Small intestine (tissue), 7 donors: ENCODE data around the gene KRT81. TPM values are rescaled to one million over a fixed set of nuclear protein-coding genes. Genes with fewer than 3 reads are reported as not detected.
A peak's percentile ranks its signal among the peaks of the same experiment; 100 is the strongest.
"Not testable (repeated sequence)": the region's sequence is repeated elsewhere in the genome, so short reads cannot be mapped to it uniquely, and the experiment has no call there.

Experiments used
- DNase-seq, 2 donors: peaks; one replicate each; pipeline versions ENCODE4 v3.0.0 to v3.0.0-alpha.2; 2013
- FAIRE-seq: peaks from 2 replicates; lab custom pipeline; 2012; peaks lifted over from hg19 to GRCh38; lab: Jason Lieb, UNC
- H3K27ac ChIP-seq, 3 donors: one replicate each; pipeline ENCODE4 v1.5.1; 2013; ENCODE audit warnings: low read length in 2 of 3, mild to moderate bottlenecking in 2 of 3, control low read depth in 1 of 3, inconsistent platforms in 1 of 3, low read depth in 1 of 3, moderate library complexity in 1 of 3
- H3K27me3 ChIP-seq, 3 donors: one replicate each; pipeline ENCODE4 v1.6.1; 2013; ENCODE audit warnings: low read length in 3 of 3, inconsistent platforms in 1 of 3; ENCODE audit not compliant: control insufficient read depth in 3 of 3, insufficient read depth in 3 of 3
- H3K36me3 ChIP-seq, 3 donors: one replicate each; pipeline ENCODE4 v1.6.1; 2013; ENCODE audit warnings: low read length in 3 of 3, inconsistent platforms in 1 of 3, low read depth in 1 of 3, mild to moderate bottlenecking in 1 of 3, moderate library complexity in 1 of 3; ENCODE audit not compliant: control insufficient read depth in 3 of 3, insufficient read depth in 2 of 3
- H3K4me1 ChIP-seq, 3 donors: one replicate each; pipeline ENCODE4 v1.6.1; 2013; ENCODE audit warnings: low read length in 2 of 3, inconsistent platforms in 1 of 3, low read depth in 1 of 3, mild to moderate bottlenecking in 1 of 3, moderate library complexity in 1 of 3; ENCODE audit not compliant: control insufficient read depth in 3 of 3, insufficient read depth in 2 of 3
- H3K4me3 ChIP-seq, 3 donors: one replicate each; pipeline ENCODE4 v1.5.1; 2013; ENCODE audit warnings: low read length in 3 of 3, control low read depth in 1 of 3, inconsistent platforms in 1 of 3, low read depth in 1 of 3, mild to moderate bottlenecking in 1 of 3, moderate library complexity in 1 of 3
- H3K9me3 ChIP-seq, 2 donors: one replicate each; pipeline ENCODE4 v1.6.1; 2013; ENCODE audit warnings: low read depth in 1 of 2, low read length in 1 of 2; ENCODE audit not compliant: control insufficient read depth in 2 of 2, insufficient read depth in 1 of 2
- WGBS, 3 donors: extraction: QIAGEN DNeasy Blood & Tissue Kit; methylation state at CpG; one replicate each; pipeline ENCODE4 v1.1.7; 2013; 5-methylcytosine and 5-hydroxymethylcytosine counted together
- polyA plus RNA-seq, 4 donors: library from polyadenylated mRNA; stranded (reverse) in 3 of 4; unstranded in 1 of 4; fragments of 200-250 nt in 3 of 4; fragments of 120-200 nt in 1 of 4; gene quantifications; one replicate each; pipeline versions ENCODE4 v1.2.1 to v1.2.3, GENCODE V29; 2013
- donor health status: healthy with polysubstance abuse.
- donor health status: control.
- donor health status: control.
- donor health status: Bipolar disorder and iron deficiency.
- donor health status: healthy.

KRT81 gene
- polyA plus RNA-seq, 4 donors = 0.53 TPM; not detected in 3

DNA sequence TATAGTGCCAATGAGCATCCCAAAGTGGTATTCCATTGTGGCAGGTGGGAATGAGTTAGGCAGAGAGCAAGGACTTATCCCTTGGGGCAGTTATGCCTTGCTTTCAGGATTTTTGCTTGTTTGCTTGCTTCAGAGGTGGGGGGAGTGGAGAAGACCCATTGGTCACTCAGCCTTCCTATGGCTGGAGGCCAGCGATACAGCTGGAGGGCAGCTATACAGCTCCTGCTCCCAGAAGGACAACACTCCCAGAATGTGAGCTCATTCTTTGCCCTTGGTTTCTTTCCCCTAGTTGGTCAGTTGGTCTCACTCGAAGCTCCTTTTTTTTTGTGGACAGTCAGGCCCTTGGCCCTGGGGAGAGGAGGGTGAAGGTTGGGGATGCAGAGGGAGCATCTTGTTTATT lies 15.4 kb upstream of the KRT81 start:
- Histone ChIP-seq H3K9me3 (no peaks in the 10 kb centered on the region), H3K27ac (no peak overlapping the region), H3K4me3 (no peak overlapping the region), H3K27me3 (peaks cover 4 to 19% (median 6%) of the 10 kb centered on the region in 3 donors), H3K4me1 (peaks cover 0 to 5% (median 1%) of the 10 kb centered on the region in 3 donors), H3K36me3 (no peaks in the 10 kb centered on the region)
- no peak for DNase-seq
- FAIRE-seq = no peak
- WGBS, 3 donors = 83 to 94% (median 83%) methylated on average over 2 of the region's 2 CpGs

DNA sequence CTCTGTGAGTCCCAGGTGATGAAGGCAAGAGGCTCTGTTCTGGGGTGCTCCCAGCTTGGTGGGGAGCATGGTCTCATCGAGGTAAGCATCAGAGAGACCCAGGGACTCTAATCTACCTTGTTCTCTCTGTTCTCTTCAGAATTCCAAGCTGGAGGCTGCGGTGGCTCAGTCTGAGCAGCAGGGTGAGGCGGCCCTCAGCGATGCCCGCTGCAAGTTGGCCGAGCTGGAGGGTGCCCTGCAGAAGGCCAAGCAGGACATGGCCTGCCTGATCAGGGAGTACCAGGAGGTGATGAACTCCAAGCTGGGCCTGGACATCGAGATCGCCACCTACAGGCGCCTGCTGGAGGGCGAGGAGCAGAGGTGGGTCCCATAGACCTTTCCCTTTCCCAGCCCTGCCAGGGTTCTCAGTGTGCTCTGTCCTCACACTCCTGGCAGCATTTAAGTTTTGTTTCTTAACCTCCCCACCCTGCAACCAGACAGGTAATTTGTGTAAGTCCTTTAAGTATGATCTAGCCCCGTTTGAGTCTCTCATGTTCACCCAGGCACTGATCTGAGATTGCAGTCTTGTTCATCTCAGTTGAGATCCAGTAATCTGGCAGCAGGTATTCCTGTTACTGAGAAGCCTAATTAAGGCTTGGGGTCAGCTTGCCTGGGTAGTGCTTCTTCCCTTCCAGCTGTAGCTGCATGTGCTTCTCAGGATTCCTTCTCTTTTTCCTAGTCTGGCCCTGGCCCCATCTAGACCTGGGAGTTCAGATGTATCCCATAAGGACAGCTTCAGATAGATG lies 14.8 kb upstream of the KRT81 start:
- Histone ChIP-seq H3K9me3 (no peaks in the 10 kb centered on the region), H3K27me3 (peaks cover 4 to 24% (median 6%) of the 10 kb centered on the region in 3 donors), H3K4me1 (peaks cover 0 to 5% (median 1%) of the 10 kb centered on the region in 3 donors), H3K4me3 (no peak overlapping the region), H3K36me3 (no peaks in the 10 kb centered on the region), H3K27ac (no peak overlapping the region)
- 60 to 69% (median 61%) methylated on average over 9 to 11 of the region's 11 CpGs for WGBS, 3 donors
- no peak for FAIRE-seq
- DNase-seq = peak in 1 of 2 donors; percentile 8

DNA sequence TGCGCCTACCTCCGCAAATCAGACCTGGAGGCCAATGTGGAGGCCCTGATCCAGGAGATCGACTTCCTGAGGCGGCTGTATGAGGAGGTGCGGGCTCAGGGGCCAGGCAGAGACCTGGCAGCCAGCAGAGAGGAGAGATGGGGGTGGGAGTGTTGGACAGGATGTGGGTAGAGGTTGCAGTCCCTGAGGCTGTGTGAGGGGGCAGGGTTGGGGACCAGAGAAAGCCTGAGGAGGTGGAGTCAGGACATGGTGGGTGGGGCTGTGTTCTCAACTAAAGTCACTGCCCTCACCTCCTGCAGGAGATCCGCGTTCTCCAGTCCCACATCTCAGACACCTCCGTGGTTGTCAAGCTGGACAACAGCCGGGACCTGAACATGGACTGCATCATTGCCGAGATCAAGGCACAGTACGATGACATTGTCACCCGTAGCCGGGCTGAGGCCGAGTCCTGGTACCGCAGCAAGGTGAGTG lies 13.6 kb upstream of the KRT81 start:
- WGBS, 3 donors = 80 to 87% (median 80%) methylated on average over 14 to 15 of the region's 15 CpGs
- H3K4me1 ChIP-seq, H3K27ac ChIP-seq, FAIRE-seq, H3K4me3 ChIP-seq, H3K36me3 ChIP-seq, DNase-seq, H3K9me3 ChIP-seq: not testable (repeated sequence)
- H3K27me3 ChIP-seq = peaks cover 3 to 21% (median 4%) of the 10 kb centered on the region in 3 donors

DNA sequence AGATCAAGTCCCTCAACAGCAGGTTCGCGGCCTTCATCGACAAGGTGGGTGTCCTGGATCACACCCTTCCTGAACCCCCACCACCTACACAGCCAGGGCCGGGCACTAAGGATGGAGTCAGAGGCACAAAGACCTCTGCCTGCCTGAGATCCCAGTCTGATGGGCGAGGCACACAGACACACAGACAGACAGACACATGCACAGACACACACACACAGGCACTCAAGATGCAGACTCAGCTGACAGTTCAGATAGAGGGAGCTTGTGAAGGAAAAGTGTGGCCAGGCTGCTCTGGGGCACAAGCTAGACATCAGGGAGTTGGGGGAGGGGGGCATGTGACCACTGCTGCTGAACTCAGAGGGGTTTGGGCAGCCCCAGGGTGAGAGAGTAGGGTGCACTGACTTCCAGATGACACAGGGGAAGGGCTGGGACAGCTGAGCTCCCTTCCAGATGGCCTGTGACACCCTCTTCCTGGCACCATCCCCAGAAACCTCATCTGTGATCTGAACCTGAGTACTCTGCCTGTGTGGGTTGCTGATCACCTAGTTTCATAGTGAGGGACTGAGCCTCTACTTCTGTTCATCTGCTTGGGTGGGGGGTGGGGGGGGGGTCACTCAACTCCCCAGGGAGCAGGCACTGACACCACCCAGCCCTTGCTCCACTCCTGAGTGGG lies 11.0 kb upstream of the KRT81 start:
- not testable (repeated sequence) for FAIRE-seq, H3K4me3 ChIP-seq, H3K27ac ChIP-seq, DNase-seq, H3K4me1 ChIP-seq, H3K9me3 ChIP-seq, H3K36me3 ChIP-seq, H3K27me3 ChIP-seq
- no CpG with 5 or more reads among the region's 5 CpGs for WGBS, 3 donors

DNA sequence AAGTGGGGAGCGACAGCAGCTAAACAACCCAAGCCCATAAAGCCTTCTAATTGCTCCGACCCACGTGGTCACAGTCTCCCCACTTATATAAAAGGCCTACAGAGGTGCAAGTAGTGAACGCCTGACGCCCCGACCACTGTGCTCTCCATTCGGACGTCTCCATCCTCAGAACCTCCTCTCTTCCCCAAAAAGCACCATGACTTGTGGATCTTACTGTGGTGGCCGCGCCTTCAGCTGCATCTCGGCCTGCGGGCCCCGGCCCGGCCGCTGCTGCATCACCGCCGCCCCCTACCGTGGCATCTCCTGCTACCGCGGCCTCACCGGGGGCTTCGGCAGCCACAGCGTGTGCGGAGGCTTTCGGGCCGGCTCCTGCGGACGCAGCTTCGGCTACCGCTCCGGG lies 10.4 kb upstream of the KRT81 start:
- not testable (repeated sequence) for H3K9me3 ChIP-seq, H3K36me3 ChIP-seq, H3K4me3 ChIP-seq, H3K27ac ChIP-seq, H3K4me1 ChIP-seq, DNase-seq, FAIRE-seq
- H3K27me3 ChIP-seq = peaks cover 0 to 11% (median 3%) of the 10 kb centered on the region in 3 donors
- WGBS, 3 donors = 86 to 87% (median 87%) methylated on average over 18 to 23 of the region's 31 CpGs

DNA sequence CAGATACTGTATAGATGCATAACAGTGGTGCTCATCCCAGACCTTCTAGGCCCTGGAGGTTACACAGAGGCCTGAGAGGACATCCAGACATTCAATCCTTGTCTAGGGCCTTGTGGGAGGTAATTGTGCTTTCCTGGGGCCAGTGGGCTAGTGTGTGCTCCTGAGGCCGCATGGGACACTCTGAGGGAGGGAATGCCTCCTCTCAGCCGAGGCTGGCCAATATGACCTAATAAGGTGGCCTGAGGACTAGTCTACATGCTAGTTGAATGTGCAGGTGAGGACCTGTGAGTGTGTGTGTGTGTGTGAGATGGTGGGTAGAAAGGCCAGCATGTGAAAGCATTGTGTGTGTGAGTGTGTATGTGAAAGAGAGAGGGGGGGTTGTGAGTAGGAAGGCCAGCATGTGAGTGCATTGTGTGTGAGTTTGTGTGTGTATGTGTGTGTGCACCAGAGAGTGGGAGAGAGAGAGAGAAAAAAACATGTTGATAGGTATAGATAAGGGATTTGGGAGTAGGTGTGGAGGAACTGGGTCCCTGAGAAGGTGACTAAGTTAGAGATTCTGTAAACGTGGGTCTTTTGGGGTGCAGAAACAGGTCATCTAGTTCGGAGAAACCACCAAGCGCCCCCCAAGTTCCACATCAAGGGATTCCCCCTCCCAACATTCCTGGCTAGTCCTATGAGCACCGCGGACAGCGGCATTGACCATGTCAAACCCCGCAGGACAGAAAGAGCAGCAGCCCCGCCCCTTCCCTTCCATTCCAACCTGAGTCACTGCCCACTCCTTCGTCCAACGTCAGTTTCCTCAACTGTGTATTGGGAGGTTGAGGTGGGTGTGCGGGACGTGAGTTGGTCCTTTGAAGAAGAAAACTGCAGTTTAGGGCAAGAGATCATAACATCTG lies 9.7 kb upstream of the KRT81 start:
- Histone ChIP-seq H3K36me3 (no peaks in the 10 kb centered on the region), H3K4me3 (no peak overlapping the region), H3K9me3 (no peaks in the 10 kb centered on the region), H3K27ac (no peak overlapping the region), H3K4me1 (no peaks in the 10 kb centered on the region), H3K27me3 (peaks cover 0 to 14% (median 3%) of the 10 kb centered on the region in 3 donors)
- WGBS, 3 donors = 60 to 82% (median 80%) methylated on average over 14 of the region's 14 CpGs
- FAIRE-seq = no peak
- no peak for DNase-seq

DNA sequence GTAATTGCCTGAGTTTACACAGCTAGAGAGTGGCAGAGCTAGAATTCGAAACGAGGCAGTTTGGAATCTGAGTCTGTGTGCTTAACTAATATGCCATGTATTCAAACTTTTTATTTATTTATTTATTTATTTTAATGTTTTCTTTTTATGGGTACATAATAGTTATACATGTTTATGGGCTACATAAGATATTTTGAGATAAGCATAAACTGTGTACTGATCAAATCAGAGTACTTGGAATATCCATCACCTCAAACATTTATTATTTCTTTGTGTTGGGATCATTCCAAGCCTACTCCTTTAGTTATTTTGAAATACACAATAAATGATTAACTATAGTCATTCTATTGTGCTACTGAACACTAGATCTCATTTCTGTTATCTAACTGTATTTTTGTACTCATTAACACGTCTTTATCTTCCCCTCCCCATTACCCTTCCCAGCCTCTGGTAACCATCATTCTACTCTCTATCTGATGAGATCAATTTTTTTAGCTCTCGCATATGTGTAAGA lies 7.4 kb upstream of the KRT81 start:
- no peaks in the 10 kb centered on the region for H3K4me1 ChIP-seq
- no peak overlapping the region for H3K27ac ChIP-seq
- DNase-seq (peak in 1 of 2 donors; percentile 29), FAIRE-seq (no peak)
- no peaks in the 10 kb centered on the region for H3K36me3 ChIP-seq
- H3K4me3 ChIP-seq = no peak overlapping the region
- WGBS, 3 donors = 13 to 52% (median 38%) methylated on average over 4 of the region's 4 CpGs
- no peaks in the 10 kb centered on the region for H3K9me3 ChIP-seq
- peaks cover 0 to 18% (median 7%) of the 10 kb centered on the region in 3 donors for H3K27me3 ChIP-seq
